HepG2 (cell line): ENCODE data around the gene HSPA6. TPM values are rescaled to one million over a fixed set of nuclear protein-coding genes. Genes with fewer than 3 reads are reported as not detected.

Source experiments
- ATF2 ChIP-seq: sonication (generic); formaldehyde crosslinking; IDR thresholded peaks from 2 replicates; pipeline ENCODE4 v1.4.0; 2020; ENCODE audit warnings: missing genetic modification reagents
- ATF7-NPFF ChIP-seq: sonication (generic); formaldehyde crosslinking; IDR thresholded peaks from 2 replicates; pipeline ENCODE4 v1.8.1; 2023; ENCODE audit warnings: mild to moderate bottlenecking, low read depth, missing genetic modification reagents, moderate library complexity
- CCDC6 ChIP-seq: sonication (generic); formaldehyde crosslinking; IDR thresholded peaks from 2 replicates; pipeline ENCODE4 v1.8.1; 2022; ENCODE audit warnings: mild to moderate bottlenecking, missing genetic modification reagents, moderate library complexity
- HNRNPLL ChIP-seq: fragments of 200-400 bp; formaldehyde crosslinking; IDR thresholded peaks from 2 replicates; pipeline ENCODE4 v1.6.1; 2017; ENCODE audit warnings: mild to moderate bottlenecking, low read depth, low read length; ENCODE audit not compliant: poor library complexity, severe bottlenecking
- IRF2 ChIP-seq: IDR thresholded peaks from 2 replicates; pipeline ENCODE4 v1.6.1; 2018; ENCODE audit warnings: missing genetic modification reagents, missing compliant biosample characterization
- ISX ChIP-seq: sonication (generic); formaldehyde crosslinking; conservative IDR thresholded peaks from 2 replicates; pipeline ENCODE4 v1.5.0; 2020; ENCODE audit warnings: missing genetic modification reagents
- KDM5B ChIP-seq: sonication (generic); formaldehyde crosslinking; IDR thresholded peaks from 2 replicates; pipeline ENCODE4 v1.4.0; 2020; ENCODE audit warnings: missing genetic modification reagents, mild to moderate bottlenecking, borderline replicate concordance
- RNF2 ChIP-seq: fragments of 450-650 bp; conservative IDR thresholded peaks from 2 replicates; pipeline ENCODE4 v1.6.1; 2016; ENCODE audit warnings: low read depth
- RXRB ChIP-seq: IDR thresholded peaks from 2 replicates; pipeline ENCODE4 v1.6.1; 2016; ENCODE audit warnings: borderline replicate concordance, missing genetic modification reagents, missing compliant biosample characterization
- SAP130 ChIP-seq: IDR thresholded peaks from 2 replicates; pipeline ENCODE4 v1.6.1; 2016; ENCODE audit warnings: low read depth
- SRY ChIP-seq: sonication (generic); formaldehyde crosslinking; IDR thresholded peaks from 2 replicates; pipeline ENCODE4 v1.8.0; 2022; ENCODE audit warnings: mild to moderate bottlenecking, missing genetic modification reagents
- ZFX ChIP-seq: sonication (generic); formaldehyde crosslinking; IDR thresholded peaks from 2 replicates; pipeline ENCODE4 v1.4.0; 2020; ENCODE audit warnings: mild to moderate bottlenecking, low read depth, missing genetic modification reagents, moderate library complexity
- ZFY ChIP-seq: sonication (generic); formaldehyde crosslinking; IDR thresholded peaks from 2 replicates; pipeline ENCODE4 v1.4.0; 2020; ENCODE audit warnings: missing genetic modification reagents
- ZMYM2 ChIP-seq: sonication (generic); formaldehyde crosslinking; IDR thresholded peaks from 2 replicates; pipeline ENCODE4 v1.8.0; 2022; ENCODE audit warnings: mild to moderate bottlenecking, missing genetic modification reagents
- ZNF24 ChIP-seq: fragments of 450-650 bp; IDR thresholded peaks from 2 replicates; pipeline ENCODE4 v1.6.1; 2017; ENCODE audit warnings: antibody characterized with exemption, mild to moderate bottlenecking
- ZNF605 ChIP-seq: sonication (generic); formaldehyde crosslinking; IDR thresholded peaks from 2 replicates; pipeline ENCODE4 v1.8.0; 2022; ENCODE audit warnings: mild to moderate bottlenecking, missing genetic modification reagents
- ZNF629 ChIP-seq: sonication (generic); formaldehyde crosslinking; conservative IDR thresholded peaks from 2 replicates; pipeline ENCODE4 v1.5.0; 2020; ENCODE audit warnings: missing genetic modification reagents
- polyA plus RNA-seq, 8 experiments: library from polyadenylated mRNA; depleted of rRNA in 3 of 8; stranded (reverse) in 7 of 8; unstranded in 1 of 8; fragments of >200 nt; fragmentation: Illumina TruSeq in 4 of 8; extraction: Trizol in 4 of 8; gene quantifications; 2 replicates each; pipeline versions ENCODE4 v1.2.1 to v1.2.3, GENCODE V29; 2011 to 2016; ENCODE audit warnings: low read depth in 4 of 8, missing spikeins in 1 of 8, mixed read lengths in 1 of 8; ENCODE audit not compliant: insufficient read depth in 1 of 8
- total RNA-seq, 5 experiments: library from RNA; depleted of rRNA; stranded (reverse); fragments of >200 nt; fragmentation: Illumina TruSeq; extraction: Trizol; gene quantifications; 2 replicates each; pipeline ENCODE4 v1.2.3, GENCODE V29; 2016; ENCODE audit warnings: low read depth in 1 of 5
- TF ChIP-seq, protein P1 (sequence below): sonication (generic); formaldehyde crosslinking; IDR thresholded peaks from 2 replicates; pipeline ENCODE4 v1.5.1; 2020; ENCODE audit warnings: mild to moderate bottlenecking, missing genetic modification reagents, moderate library complexity
- TF ChIP-seq, protein P2 (sequence below): IDR thresholded peaks from 2 replicates; pipeline ENCODE4 v1.6.1; 2016
- TF ChIP-seq, protein P3 (sequence below): IDR thresholded peaks from 2 replicates; pipeline ENCODE4 v1.6.1; 2016; ENCODE audit warnings: missing compliant biosample characterization, missing genetic modification reagents, borderline replicate concordance

Gene HSPA6
- total and polyA plus RNA-seq, 2 of the 13 experiments (the other 11 are each of a cell fraction or from before 2014, with no cell fraction given), result 0.07 TPM; not detected in 1

GRCh38 chr1:161523817-161524741, at the start of gene HSPA6 (continued):
- TF ChIP-seq, protein P1, sequence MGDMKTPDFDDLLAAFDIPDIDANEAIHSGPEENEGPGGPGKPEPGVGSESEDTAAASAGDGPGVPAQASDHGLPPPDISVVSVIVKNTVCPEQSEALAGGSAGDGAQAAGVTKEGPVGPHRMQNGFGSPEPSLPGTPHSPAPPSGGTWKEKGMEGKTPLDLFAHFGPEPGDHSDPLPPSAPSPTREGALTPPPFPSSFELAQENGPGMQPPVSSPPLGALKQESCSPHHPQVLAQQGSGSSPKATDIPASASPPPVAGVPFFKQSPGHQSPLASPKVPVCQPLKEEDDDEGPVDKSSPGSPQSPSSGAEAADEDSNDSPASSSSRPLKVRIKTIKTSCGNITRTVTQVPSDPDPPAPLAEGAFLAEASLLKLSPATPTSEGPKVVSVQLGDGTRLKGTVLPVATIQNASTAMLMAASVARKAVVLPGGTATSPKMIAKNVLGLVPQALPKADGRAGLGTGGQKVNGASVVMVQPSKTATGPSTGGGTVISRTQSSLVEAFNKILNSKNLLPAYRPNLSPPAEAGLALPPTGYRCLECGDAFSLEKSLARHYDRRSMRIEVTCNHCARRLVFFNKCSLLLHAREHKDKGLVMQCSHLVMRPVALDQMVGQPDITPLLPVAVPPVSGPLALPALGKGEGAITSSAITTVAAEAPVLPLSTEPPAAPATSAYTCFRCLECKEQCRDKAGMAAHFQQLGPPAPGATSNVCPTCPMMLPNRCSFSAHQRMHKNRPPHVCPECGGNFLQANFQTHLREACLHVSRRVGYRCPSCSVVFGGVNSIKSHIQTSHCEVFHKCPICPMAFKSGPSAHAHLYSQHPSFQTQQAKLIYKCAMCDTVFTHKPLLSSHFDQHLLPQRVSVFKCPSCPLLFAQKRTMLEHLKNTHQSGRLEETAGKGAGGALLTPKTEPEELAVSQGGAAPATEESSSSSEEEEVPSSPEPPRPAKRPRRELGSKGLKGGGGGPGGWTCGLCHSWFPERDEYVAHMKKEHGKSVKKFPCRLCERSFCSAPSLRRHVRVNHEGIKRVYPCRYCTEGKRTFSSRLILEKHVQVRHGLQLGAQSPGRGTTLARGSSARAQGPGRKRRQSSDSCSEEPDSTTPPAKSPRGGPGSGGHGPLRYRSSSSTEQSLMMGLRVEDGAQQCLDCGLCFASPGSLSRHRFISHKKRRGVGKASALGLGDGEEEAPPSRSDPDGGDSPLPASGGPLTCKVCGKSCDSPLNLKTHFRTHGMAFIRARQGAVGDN (CRISPR knock-in tag), result peak; percentile 81
- TF ChIP-seq ZNF605 (CRISPR knock-in tag), result 0 out of 2 replicates have a peak, but pooled peaks have one; percentile 38
- TF ChIP-seq KDM5B (CRISPR knock-in tag), result peak; percentile 40; the same call in 1 of the 2 replicates
- TF ChIP-seq ZFX (CRISPR knock-in tag), result 0 out of 2 replicates have a peak, but pooled peaks have one; percentile 14
- peak; percentile 23; the same call in 1 of the 2 replicates for TF ChIP-seq SAP130 (CRISPR knock-in tag)
- TF ChIP-seq ATF2, result 0 out of 2 replicates have a peak, but pooled peaks have one; percentile 25
- TF ChIP-seq ZNF629 (CRISPR knock-in tag), result peak; percentile 41; the same call in 1 of the 2 replicates
- TF ChIP-seq, protein P2, sequence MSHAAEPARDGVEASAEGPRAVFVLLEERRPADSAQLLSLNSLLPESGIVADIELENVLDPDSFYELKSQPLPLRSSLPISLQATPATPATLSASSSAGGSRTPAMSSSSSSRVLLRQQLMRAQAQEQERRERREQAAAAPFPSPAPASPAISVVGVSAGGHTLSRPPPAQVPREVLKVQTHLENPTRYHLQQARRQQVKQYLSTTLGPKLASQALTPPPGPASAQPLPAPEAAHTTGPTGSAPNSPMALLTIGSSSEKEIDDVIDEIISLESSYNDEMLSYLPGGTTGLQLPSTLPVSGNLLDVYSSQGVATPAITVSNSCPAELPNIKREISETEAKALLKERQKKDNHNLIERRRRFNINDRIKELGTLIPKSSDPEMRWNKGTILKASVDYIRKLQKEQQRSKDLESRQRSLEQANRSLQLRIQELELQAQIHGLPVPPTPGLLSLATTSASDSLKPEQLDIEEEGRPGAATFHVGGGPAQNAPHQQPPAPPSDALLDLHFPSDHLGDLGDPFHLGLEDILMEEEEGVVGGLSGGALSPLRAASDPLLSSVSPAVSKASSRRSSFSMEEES (CRISPR knock-in tag), result 0 out of 2 replicates have a peak, but pooled peaks have one; percentile 6
- 0 out of 2 replicates have a peak, but pooled peaks have one; percentile 26 for TF ChIP-seq RNF2
- peak; percentile 35; the same call in 1 of the 2 replicates for TF ChIP-seq IRF2 (CRISPR knock-in tag)
- peak; percentile 25; the same call in 1 of the 2 replicates for TF ChIP-seq SRY (CRISPR knock-in tag)
- TF ChIP-seq CCDC6, result peak; percentile 28; the same call in 1 of the 2 replicates
- TF ChIP-seq HNRNPLL, result peak; percentile 21
- TF ChIP-seq RXRB (CRISPR knock-in tag), result peak; percentile 48; the same call in 1 of the 2 replicates
- peak; percentile 40 for TF ChIP-seq ZFY (CRISPR knock-in tag)
- TF ChIP-seq ZNF24, result peak; percentile 98
- TF ChIP-seq, protein P3, sequence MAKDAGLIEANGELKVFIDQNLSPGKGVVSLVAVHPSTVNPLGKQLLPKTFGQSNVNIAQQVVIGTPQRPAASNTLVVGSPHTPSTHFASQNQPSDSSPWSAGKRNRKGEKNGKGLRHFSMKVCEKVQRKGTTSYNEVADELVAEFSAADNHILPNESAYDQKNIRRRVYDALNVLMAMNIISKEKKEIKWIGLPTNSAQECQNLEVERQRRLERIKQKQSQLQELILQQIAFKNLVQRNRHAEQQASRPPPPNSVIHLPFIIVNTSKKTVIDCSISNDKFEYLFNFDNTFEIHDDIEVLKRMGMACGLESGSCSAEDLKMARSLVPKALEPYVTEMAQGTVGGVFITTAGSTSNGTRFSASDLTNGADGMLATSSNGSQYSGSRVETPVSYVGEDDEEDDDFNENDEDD (CRISPR knock-in tag), result peak; percentile 29; the same call in 1 of the 2 replicates
- TF ChIP-seq ZMYM2 (CRISPR knock-in tag), result peak; percentile 40; the same call in 1 of the 2 replicates
- TF ChIP-seq ATF7-NPFF (CRISPR knock-in tag), result peak; percentile 31; the same call in 1 of the 2 replicates
- TF ChIP-seq ISX, result 0 out of 2 replicates have a peak, but pooled peaks have one; percentile 26
